NOMO-1 (cell line): ENCODE measurements around the gene SMPD2.

ENCODE experiments used
- DNase-seq, 2 experiments: peaks; one replicate each; lab custom pipeline; 2025; ENCODE audit not compliant: unreplicated experiment in 2 of 2; lab: John Stamatoyannopoulos, UW

SMPD2 gene

GRCh38 chr6:109446541-109446940 lies 6.0 kb downstream of the SMPD2 start:
- DNase-seq = no peak

GRCh38 chr6:109447087-109447486 lies 6.6 kb downstream of the SMPD2 start:
- no peak for DNase-seq

- DNase-seq = no peak
These were observed 7.5 kb downstream of the SMPD2 start for GRCh38 chr6:109447878-109448555.

DNA sequence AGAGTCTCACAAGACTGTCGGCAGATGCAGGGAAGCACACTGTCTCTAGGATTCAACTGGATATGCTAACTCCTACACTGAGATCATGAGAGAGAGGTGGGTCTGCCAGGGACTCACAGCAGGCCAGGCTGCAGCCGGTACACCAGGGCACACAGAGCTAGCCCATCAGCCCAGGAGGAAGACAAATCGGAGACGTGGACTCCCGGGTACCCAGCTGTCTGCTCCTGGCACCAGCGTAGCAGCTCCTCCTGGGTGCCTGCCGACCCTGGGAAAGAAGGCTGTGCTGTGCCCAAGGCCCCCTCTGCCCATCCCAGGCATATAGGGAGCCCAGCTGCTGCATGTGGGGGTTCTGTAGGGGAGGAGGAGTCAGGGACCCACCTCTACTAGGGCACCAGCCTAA lies 8.1 kb downstream of the SMPD2 start:
- DNase-seq = no peak

DNA sequence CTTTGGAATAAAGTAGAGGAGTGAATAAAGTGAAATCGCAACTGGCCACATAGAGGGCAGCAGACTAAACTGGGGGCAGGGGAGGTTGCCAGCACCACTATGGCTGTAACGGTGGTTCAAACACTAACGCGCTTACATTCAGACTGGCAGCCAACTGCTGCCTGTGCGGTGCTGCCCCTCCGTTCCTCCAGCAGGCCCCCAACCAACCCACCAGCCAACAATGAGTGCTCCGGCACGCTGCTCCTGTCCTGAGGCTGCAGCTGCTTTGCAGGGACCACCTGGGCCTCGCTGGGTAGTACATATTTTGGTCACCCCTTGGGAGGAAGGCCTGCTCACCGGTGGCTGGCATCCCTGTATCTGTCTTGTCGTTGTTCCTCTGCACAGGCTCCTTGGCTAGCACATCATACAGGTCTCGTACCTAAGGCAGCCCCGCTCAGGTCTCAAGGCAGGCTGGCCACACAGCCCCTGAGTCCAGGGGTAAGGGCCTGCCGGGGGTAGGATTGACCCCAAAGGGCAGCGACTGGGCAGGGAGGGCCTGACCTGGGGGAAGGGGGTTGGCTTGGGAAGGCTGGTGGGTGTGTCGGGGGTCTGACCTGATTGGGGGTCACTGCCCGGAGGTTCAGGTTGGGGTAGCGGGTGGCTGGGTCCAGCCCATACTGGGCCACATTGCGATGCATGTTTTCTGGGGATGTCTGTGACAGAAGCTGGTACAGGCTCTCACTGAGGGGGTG lies 8.7 kb downstream of the SMPD2 start:
- no peak for DNase-seq

DNA sequence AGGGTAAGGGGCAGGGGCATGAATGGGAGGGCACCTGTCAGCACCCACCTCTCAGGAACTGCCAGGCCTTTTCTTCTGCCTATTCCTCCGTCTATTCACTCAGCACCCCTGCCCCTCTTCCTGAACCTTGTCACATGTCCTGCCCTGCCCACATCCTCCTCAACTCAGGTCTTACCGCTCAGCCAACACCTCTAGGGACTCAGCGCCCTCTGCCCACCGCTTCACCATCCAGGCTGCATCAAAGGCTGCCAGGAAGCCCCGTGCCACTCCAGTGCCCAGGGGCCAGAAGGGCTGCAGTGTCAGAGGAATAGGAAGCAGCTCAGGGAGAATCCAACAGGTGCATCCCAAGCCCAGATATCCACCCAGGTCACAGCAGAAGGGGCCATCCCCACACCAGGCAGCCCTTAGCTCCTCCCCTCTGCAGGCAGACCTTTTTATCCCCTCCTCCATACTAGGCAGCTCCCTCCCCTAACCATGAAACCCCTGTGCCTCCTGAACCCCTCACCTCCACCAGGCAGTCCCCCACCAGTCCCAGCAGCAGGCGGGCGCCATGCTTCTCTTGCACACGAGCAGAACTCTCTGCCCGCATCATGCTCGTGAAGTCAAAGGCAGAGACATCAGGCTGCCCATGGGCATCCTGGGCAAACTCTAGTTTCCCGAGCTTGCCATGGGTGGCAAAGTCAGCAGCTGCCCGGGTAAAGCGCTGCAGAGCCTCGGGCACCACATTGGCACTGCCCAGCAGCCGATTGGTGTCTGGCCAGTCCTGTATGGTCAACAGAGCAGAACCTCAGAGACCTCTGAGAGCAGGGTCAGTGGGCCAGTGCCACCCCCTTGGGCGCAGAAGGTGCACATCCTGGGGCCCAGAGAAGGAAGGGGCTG lies 9.5 kb downstream of the SMPD2 start:
- DNase-seq = no peak

GRCh38 chr6:109450801-109451200 lies 10.3 kb downstream of the SMPD2 start:
- DNase-seq = no peak

DNA sequence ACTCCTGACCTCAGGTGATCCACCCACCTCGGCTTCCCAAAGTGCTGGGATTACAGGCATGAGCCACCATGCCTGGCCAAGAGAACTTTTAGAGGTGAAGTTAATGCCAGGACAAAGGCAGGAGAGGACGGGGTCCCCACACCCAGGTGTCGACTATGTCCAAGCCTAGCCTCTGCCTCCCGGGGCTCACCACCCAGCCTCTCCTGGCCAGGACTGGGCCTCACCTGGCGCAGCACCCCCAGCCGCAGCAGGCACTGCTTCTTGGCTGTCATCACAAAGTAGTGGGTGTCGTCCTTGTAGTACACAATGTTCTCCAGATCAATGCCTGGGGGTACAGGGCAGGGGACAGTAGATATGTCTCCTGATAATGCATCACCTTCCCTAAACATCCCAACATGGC lies 10.9 kb downstream of the SMPD2 start:
- no peak for DNase-seq

- DNase-seq = no peak
These were observed 11.7 kb downstream of the SMPD2 start for GRCh38 chr6:109452181-109452580.

GRCh38 chr6:109453156-109453555 lies 12.6 kb downstream of the SMPD2 start:
- DNase-seq = no peak

GRCh38 chr6:109453594-109454495 lies 13.3 kb downstream of the SMPD2 start:
- DNase-seq = no peak

DNA sequence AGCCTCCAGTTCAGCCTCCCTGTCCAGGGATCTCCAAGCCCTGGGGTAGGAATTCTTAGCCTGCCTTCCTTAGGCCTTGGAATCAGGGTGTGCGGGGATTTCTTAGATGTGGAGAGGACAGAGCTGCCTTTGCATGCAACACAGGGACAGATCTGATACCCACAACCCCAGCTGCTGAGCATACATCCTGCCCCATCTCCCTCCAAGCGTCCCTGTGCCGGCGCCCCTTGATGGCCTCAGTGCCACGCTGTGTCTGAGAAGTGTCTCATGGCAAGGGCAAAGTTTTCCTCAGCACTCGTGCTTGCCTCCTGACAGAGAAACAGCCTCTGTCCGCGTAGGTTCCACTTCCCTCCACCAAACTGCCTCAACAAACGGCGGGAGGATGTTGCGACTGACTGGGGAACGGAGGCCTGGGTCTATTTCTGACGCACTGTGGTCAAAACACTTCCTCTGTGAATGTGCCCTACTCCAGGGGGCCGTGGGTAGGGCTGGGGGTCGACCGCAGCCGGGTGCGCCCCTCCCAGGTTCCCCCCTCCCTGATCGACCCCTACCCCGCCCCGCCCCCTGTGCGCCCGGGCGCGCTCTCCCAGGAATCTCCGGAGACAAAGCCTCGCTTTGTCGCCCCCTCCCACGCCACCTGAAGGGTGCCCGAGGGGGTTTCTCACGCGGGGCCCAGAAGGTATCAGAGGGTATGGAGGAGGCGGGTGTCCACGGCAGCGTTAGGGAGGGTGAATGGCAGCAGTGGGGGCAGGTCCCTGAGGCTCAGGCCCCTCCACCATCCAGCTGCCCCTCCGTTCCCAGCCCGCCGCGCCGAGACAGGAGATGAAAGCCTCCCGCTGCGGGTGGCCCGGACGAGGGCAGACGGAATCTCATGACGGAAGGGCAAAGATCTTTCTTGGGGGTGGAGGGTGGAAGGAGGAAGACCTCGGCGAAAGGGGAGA lies 14.2 kb downstream of the SMPD2 start:
- DNase-seq = peak; percentile 82 to 89

DNA sequence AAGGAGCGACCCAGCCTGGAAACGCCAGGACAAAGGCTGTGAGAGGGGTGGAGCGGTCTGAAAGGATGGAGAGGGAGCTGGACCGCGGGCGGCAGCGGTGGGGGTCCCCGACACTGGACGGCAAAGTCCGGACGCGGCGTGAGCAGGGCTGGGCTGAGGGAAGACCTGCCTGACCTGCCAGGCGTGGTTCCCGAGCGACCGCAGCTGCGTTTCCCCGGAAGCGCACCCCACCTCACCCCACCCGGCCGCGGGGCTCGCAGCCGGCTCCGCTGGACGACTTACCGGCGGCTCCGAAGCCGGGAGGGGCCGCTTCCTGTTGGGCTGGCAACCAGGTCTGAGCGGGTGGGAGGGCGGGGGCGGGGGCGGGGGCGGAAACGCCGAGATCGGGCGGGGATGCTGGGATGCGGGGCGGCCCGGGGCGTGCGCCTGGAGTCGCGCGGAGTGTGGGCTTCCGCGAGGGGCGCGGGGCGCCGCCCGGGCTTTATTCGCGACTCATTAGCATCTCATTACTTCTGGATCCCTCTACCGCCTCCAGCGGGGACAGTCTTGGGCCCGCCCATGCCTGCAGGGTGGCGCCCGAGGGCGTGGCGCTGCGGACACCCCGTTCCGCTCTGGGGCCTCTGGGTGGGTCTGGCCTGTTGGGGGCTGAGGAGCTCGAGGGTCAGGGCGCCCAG lies 15.1 kb downstream of the SMPD2 start, which contains the start of gene MICAL1:
Gene MICAL1 (minus strand): TSS at position 336 of the 674 bp plus-strand sequence. CDS start 1,576 bp downstream, outside the sequence.
- DNase-seq = peak; percentile 74 to 86

DNA sequence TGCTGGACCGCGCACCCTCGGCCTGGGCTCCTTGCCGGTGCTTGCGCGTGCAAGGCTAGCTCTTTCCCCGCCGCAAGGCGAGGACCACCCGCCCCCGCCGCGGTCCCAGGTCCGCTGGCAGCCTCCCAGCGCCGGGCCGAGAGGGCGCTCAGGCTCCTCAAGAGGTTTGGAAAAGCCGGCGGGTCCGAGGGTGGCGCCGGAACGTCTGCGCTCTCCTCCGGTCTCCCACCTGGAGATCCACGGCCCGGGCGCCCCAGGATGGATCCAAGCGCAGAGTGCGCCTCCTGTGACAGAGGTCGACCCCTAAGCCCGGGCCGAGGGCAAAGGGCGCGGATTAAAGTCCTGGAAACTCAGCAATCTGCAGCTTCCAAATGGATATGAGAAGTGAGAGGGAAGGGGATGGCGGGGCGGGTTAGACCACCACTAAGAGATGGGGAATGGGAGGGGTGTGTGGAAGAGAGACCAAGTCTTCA lies 15.6 kb downstream of the SMPD2 start:
- no peak for DNase-seq

GRCh38 chr6:109456710-109457561 lies 16.4 kb downstream of the SMPD2 start:
- no peak for DNase-seq

DNA sequence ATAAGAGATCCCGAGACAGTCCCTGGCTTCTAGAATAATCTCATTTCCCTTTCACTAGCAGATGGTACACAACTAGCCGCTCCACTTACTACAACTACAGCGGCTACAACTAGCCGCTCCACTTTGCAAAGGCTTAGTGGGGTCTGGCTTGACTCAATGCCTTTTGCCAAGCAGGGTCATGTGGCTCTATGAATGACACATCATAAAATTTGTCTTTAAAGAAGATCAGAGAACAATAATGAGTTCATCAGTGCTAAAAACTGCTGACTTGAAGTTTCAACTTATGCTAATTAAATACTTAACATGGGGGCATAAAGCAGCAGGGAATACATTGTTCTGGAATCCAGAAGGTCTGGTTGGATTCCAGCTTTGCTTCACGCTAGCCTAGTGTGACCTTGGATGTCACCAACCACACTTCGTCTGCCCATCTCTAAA lies 17.1 kb downstream of the SMPD2 start:
- no peak for DNase-seq

DNA sequence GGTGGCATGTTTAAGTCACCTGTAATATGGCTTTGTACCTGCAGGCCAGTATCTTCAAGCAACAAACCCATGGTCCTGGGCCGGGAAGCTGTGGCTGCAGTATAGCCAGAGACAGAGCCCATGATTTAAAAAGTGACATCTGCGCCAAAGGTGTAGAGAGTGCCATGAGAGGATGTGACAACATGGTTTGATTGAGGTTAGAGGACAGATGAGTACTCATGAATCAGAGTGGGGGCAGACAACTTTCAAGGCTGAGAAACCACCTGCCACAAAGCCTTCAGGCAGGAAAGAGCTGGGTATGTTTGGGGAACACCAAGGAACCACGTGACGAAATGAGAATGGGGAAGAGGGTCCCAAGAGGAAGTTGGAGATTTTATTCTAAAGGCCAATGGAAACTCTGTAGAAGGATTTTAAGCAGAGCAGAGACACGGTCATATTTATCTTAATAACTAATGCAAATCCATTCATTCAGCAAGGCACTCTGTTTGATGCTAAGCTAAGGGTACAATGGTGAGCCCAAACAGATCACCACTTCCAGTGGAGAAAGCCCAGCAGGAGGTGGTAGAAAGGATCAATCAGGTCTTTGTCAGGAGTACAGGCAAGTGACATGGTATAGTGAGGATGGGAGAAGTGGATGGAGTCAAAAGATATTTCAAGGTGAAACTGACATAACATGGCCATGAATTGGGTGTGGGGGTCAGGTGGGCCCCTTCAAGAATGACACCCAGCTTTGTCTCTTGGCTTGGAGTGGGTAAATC lies 18.4 kb downstream of the SMPD2 start:
- peak; percentile 30 to 63 for DNase-seq
